Nephron progenitor cell (in vitro differentiated cells): Measurements from ENCODE around the gene CACNA1A.

Source experiments
- DNase-seq: peaks from one replicate; pipeline ENCODE4 v3.0.0; 2021
- H3K27ac Mint-ChIP-seq: 2 replicates; pipeline ENCODE4 v1.8.0; 2021; ENCODE audit warnings: mild to moderate bottlenecking, moderate library complexity, mixed read lengths
- H3K27me3 Mint-ChIP-seq: 2 replicates; pipeline ENCODE4 v1.8.0; 2021; ENCODE audit warnings: mild to moderate bottlenecking, low read depth, mixed read lengths; ENCODE audit not compliant: poor library complexity
- H3K36me3 Mint-ChIP-seq: 2 replicates; pipeline ENCODE4 v1.8.0; 2021; ENCODE audit warnings: low read depth, mixed read lengths
- H3K4me1 Mint-ChIP-seq: 2 replicates; pipeline ENCODE4 v1.8.0; 2021; ENCODE audit warnings: mixed read lengths
- H3K4me3 Mint-ChIP-seq: 2 replicates; pipeline ENCODE4 v1.8.0; 2021; ENCODE audit warnings: mild to moderate bottlenecking, moderate library complexity, mixed read lengths
- H3K9me3 Mint-ChIP-seq: 2 replicates; pipeline ENCODE4 v1.8.0; 2021; ENCODE audit warnings: mild to moderate bottlenecking, moderate library complexity, mixed read lengths
- TF ChIP-seq, protein P1 (sequence below): fragments of 200-600 bp; sonication (generic); IDR thresholded peaks from 2 replicates; pipeline ENCODE4 v1.5.0; 2021; ENCODE audit warnings: antibody characterized with exemption

The CACNA1A gene

DNA sequence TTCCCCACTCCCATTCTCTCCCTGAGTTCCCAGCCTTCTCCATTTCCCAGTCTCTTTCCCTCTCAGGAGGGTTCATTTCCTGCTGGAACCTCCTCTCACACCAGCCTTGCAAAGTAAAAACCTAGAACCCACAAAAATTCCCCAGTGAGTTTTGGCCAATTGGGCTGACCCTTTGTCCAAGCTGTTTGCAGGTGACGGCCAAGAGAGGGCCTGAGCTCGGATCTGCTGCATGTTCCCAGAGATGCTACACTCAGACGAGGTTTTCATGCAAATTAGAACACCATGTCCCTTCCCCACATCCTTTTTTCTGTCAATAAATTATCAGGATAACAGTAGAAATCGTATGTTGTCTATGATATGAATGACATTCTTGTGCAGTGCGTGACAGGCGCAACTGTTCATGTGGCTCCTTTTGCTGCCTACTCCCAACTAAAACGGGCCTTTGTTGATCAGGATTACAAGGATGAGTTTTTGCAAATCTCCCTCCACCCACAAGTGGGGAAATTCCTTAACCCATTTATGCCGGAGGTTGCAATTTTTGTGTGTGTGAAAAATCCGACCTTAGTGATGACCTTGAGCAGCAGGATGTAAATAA lies 149.5 kb downstream of the CACNA1A start:
- Mint-ChIP-seq H3K27me3 (peaks cover 13% of the 10 kb centered on the region), H3K4me1 (no peaks in the 10 kb centered on the region), H3K9me3 (peaks cover 16% of the 10 kb centered on the region), H3K4me3 (no peak overlapping the region), H3K27ac (no peak overlapping the region), H3K36me3 (no peaks in the 10 kb centered on the region)
- TF ChIP-seq, protein P1, sequence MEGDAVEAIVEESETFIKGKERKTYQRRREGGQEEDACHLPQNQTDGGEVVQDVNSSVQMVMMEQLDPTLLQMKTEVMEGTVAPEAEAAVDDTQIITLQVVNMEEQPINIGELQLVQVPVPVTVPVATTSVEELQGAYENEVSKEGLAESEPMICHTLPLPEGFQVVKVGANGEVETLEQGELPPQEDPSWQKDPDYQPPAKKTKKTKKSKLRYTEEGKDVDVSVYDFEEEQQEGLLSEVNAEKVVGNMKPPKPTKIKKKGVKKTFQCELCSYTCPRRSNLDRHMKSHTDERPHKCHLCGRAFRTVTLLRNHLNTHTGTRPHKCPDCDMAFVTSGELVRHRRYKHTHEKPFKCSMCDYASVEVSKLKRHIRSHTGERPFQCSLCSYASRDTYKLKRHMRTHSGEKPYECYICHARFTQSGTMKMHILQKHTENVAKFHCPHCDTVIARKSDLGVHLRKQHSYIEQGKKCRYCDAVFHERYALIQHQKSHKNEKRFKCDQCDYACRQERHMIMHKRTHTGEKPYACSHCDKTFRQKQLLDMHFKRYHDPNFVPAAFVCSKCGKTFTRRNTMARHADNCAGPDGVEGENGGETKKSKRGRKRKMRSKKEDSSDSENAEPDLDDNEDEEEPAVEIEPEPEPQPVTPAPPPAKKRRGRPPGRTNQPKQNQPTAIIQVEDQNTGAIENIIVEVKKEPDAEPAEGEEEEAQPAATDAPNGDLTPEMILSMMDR: no peak
- DNase-seq: no peak

DNA sequence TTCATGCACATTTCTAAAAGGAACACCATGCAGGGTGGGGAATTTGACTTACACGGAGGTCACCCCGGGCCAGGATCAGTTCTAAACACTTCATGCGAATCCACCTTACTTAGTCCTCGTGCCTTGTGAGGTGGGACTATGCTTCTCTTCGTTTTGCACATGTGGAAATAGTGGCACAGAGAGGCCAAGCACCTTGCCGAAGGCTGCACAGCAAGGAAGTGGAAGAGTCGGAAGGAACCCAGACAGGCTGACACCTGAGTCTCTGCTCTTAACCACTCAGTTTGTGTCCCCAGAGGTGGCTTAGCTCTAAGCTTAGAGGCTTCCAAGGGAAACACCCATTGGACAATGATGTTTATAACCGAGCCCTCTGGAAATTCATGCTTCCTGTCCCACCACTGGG lies 150.1 kb downstream of the CACNA1A start:
- Mint-ChIP-seq H3K27ac (no peak overlapping the region), H3K4me3 (no peak overlapping the region), H3K36me3 (no peaks in the 10 kb centered on the region), H3K9me3 (peaks cover 16% of the 10 kb centered on the region), H3K27me3 (peaks cover 12% of the 10 kb centered on the region), H3K4me1 (no peaks in the 10 kb centered on the region)
- TF ChIP-seq, protein P1: no peak
- DNase-seq: no peak

DNA sequence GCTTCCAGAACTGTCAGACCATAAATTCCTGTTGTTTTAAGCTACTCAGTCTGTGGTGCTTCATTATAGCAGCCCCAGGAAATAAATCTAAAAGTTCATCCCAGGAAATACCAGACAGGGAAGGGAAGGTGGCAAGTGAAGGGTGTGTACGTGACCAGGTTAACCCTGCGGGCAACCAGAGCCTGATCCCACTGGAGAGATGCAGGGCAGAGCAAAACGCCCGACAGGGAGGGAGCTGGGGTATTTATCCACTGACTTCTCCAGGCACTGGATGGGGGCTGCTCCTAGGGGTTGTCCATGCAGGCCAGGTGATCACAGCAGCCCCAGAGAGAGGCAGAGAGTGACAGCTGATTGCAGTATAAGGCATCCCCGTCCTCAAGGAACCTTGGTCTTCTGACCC lies 150.9 kb downstream of the CACNA1A start:
- DNase-seq: no peak
- TF ChIP-seq, protein P1: no peak
- Mint-ChIP-seq H3K36me3 (no peaks in the 10 kb centered on the region), H3K4me3 (no peak overlapping the region), H3K27me3 (peaks cover 13% of the 10 kb centered on the region), H3K9me3 (peaks cover 23% of the 10 kb centered on the region), H3K4me1 (no peaks in the 10 kb centered on the region), H3K27ac (no peak overlapping the region)

DNA sequence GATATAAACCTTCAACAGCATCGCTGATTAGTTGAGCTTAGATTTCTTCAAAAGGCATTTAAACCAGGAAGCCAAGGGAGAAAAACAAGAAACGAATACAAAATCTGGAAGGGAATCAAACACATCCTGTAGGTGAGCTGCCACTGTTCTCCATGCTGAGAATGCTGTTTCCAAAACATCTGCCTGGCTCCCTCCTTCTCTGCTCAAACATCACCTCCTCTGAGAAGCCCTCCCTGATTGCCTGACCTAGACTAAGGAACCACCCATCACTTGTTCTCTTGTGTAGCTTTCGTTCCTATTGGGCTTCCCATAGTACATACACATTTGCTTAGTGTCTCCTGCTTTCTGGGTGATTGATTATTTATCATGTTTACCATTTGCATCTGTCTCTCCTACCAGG lies 152.7 kb downstream of the CACNA1A start:
- TF ChIP-seq, protein P1: no peak
- H3K9me3 Mint-ChIP-seq: peaks cover 23% of the 10 kb centered on the region

DNA sequence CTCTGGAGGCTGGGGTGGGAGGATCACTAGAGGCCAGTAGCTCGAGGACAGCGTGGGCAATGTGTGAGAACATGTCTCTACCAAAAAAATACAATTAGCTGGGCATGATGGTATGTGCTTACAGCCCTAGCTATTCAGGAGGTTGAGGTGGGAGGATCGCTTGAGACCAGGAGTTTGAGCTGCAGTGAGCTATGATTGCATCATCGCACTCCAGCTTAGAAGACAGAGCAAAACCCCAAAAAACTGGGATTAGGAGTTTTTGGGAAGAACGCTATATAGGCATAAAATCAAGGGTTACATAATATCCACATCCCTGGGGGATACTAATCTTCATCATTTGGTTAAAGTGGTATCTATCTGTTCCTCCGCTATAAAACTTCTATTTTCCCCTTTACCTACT lies 155.5 kb downstream of the CACNA1A start:
- H3K27me3 Mint-ChIP-seq: peaks cover 13% of the 10 kb centered on the region
- TF ChIP-seq, protein P1: no peak
- H3K9me3 Mint-ChIP-seq: peaks cover 24% of the 10 kb centered on the region
- no peak overlapping the region for H3K27ac Mint-ChIP-seq
- no peaks in the 10 kb centered on the region for H3K4me1 Mint-ChIP-seq
- no peak for DNase-seq
- H3K4me3 Mint-ChIP-seq: no peak overlapping the region
- H3K36me3 Mint-ChIP-seq: no peaks in the 10 kb centered on the region

More for the DNA sequence above, 152.7 kb downstream of the CACNA1A start:
- no peaks in the 10 kb centered on the region for H3K36me3 Mint-ChIP-seq
- DNase-seq: no peak
- no peak overlapping the region for H3K4me3 Mint-ChIP-seq
- H3K27me3 Mint-ChIP-seq: peaks cover 11% of the 10 kb centered on the region
- H3K27ac Mint-ChIP-seq: no peak overlapping the region
- no peaks in the 10 kb centered on the region for H3K4me1 Mint-ChIP-seq

DNA sequence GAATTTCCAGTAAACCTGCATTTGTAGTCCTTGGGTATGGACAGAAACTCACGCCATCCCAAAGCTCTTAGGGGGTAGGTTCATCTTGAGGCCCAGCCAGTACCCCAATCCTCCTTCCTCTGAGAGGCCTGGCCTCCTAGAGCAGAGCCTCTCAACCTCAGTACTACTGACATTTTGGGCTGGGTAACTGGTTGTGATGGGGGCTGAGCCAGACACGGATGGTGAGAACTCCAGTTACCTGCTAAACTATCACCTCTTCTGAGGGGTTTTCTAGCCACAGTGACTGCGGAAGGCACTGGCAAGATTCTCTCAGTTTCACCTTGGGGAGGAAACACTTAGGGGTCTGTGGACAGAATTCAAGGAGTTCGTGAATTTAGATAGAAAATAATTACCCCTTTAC lies 156.2 kb downstream of the CACNA1A start:
- TF ChIP-seq, protein P1: no peak

More for the DNA sequence above, 156.2 kb downstream of the CACNA1A start:
- Mint-ChIP-seq H3K27me3 (peaks cover 13% of the 10 kb centered on the region), H3K36me3 (no peaks in the 10 kb centered on the region), H3K4me1 (no peaks in the 10 kb centered on the region), H3K27ac (no peak overlapping the region), H3K4me3 (no peak overlapping the region), H3K9me3 (peaks cover 24% of the 10 kb centered on the region)
- DNase-seq: no peak
